Gastrocnemius medialis (tissue), 4 donors: ENCODE data around the gene FEZF2. TPM values are rescaled to one million over a fixed set of nuclear protein-coding genes. Genes with fewer than 3 reads are reported as not detected.

Source experiments
- ATAC-seq, 2 donors: fragments of 150-250 bp; one replicate each; pipeline ENCODE4 v1.9.1; 2016
- DNase-seq, 2 donors: peaks; one replicate each; pipeline ENCODE4 v3.0.0-alpha.2; 2019
- H3K27ac ChIP-seq, 4 donors: fragments of 200-600 bp; sonication (generic); 1 replicate in 1 of 4; 2 replicates in 3 of 4; pipeline ENCODE4 v1.5.1; 2016 to 2018; ENCODE audit warnings: mild to moderate bottlenecking in 2 of 4, moderate library complexity in 1 of 4
- H3K27me3 ChIP-seq, 3 donors: fragments of 200-600 bp; sonication (generic) in 2 of 3; 1 replicate in 1 of 3; 2 replicates in 2 of 3; pipeline versions ENCODE4 v1.5.1 to v1.6.0; 2016 to 2019; ENCODE audit warnings: mild to moderate bottlenecking in 1 of 3, moderate library complexity in 1 of 3
- H3K36me3 ChIP-seq, 2 donors: fragments of 200-600 bp; sonication (generic) in 1 of 2; one replicate each; pipeline ENCODE4 v1.5.1; 2017 to 2018
- H3K4me1 ChIP-seq, 2 donors: fragments of 200-600 bp; sonication (generic) in 1 of 2; one replicate each; pipeline ENCODE4 v1.5.1; 2016 to 2017; ENCODE audit warnings: mild to moderate bottlenecking in 2 of 2
- H3K4me3 ChIP-seq, 4 donors: fragments of 200-600 bp; sonication (generic) in 3 of 4; 1 replicate in 1 of 4; 2 replicates in 3 of 4; pipeline ENCODE4 v1.5.1; 2016 to 2019; ENCODE audit warnings: mild to moderate bottlenecking in 2 of 4
- H3K9me3 ChIP-seq, 3 donors: fragments of 200-600 bp; sonication (generic) in 2 of 3; 1 replicate in 1 of 3; 2 replicates in 2 of 3; pipeline ENCODE4 v1.5.1; 2016 to 2019
- CTCF ChIP-seq, 5 experiments: fragments of 450-650 bp in 3 of 5; fragments of 200-600 bp in 2 of 5; sonication (generic) in 2 of 5; IDR thresholded peaks in 4 of 5; conservative IDR thresholded peaks in 1 of 5; 1 replicate in 4 of 5; 2 replicates in 1 of 5; pipeline ENCODE4 v1.5.1; 2016 to 2019; ENCODE audit warnings: antibody characterized with exemption in 5 of 5, mild to moderate bottlenecking in 3 of 5, moderate library complexity in 3 of 5
- POLR2A ChIP-seq, 2 donors: fragments of 450-650 bp; IDR thresholded peaks; one replicate each; pipeline ENCODE4 v1.6.1; 2017; ENCODE audit warnings: antibody characterized with exemption in 2 of 2, mild to moderate bottlenecking in 2 of 2, moderate library complexity in 2 of 2
- in situ Hi-C, 4 donors: fragments of 200-750 bp; cut with MboI; loops; one replicate each; pipeline versions ENCODE4 v1.15.0 to v1.8.0; 2017; ENCODE audit warnings: low sequenced_read_pairs in 4 of 4
- intact Hi-C: fragments of 100-400 bp; cut with DNase I; formaldehyde crosslinking; loops from one replicate; pipeline ENCODE4 v1.15.1; 2023; ENCODE audit warnings: low total_unique reads
- total RNA-seq, 4 donors: library from RNA; depleted of rRNA; stranded (reverse); fragments of >200 nt; gene quantifications; one replicate each; pipeline versions ENCODE4 v1.1.0 to v1.2.3, GENCODE V29; 2016

FEZF2 gene
- total RNA-seq, 4 donors from 2014 or later = not detected

- intact Hi-C loops = no loop called here
- no peak overlapping the region for H3K27ac ChIP-seq
- in situ Hi-C loops = no loop called here
- H3K27me3 ChIP-seq = no peaks in the 10 kb centered on the region
- ATAC-seq (no peak), DNase-seq (no peak)
- no peak overlapping the region for H3K4me3 ChIP-seq
- no peaks in the 10 kb centered on the region for H3K4me1 ChIP-seq
- no peaks in the 10 kb centered on the region for H3K9me3 ChIP-seq
- no peak for TF ChIP-seq CTCF (IDR thresholded peaks at IDR 0.05 in 4 of 5, conservative IDR thresholded peaks at IDR 0.05 in 1 of 5)
- TF ChIP-seq POLR2A (IDR thresholded peaks at IDR 0.05) = no peak
- no peaks in the 10 kb centered on the region for H3K36me3 ChIP-seq
Measured at GRCh38 chr3:62343755-62344154, 29.6 kb downstream of the FEZF2 start.

- no peak for TF ChIP-seq CTCF (IDR thresholded peaks at IDR 0.05 in 4 of 5, conservative IDR thresholded peaks at IDR 0.05 in 1 of 5)
- TF ChIP-seq POLR2A (IDR thresholded peaks at IDR 0.05) = no peak
- Histone ChIP-seq H3K4me3 (no peak overlapping the region), H3K36me3 (no peaks in the 10 kb centered on the region), H3K4me1 (no peaks in the 10 kb centered on the region), H3K9me3 (no peaks in the 10 kb centered on the region), H3K27me3 (no peaks in the 10 kb centered on the region), H3K27ac (no peak overlapping the region)
- DNase-seq = no peak
- in situ Hi-C loops (no loop called here), intact Hi-C loops (no loop called here)
- ATAC-seq = no peak
Measured at GRCh38 chr3:62335196-62335595, 38.2 kb downstream of the FEZF2 start.

GRCh38 chr3:62332835-62333244 is 40.5 kb downstream of the FEZF2 start:
- no peak overlapping the region for H3K4me3 ChIP-seq
- no peak for ATAC-seq
- no peak overlapping the region for H3K27ac ChIP-seq
- intact Hi-C loops = no loop called here
- no peak for DNase-seq
- in situ Hi-C loops = no loop called here
- H3K36me3 ChIP-seq = no peaks in the 10 kb centered on the region
- peak in 3 of 5 experiments; percentile 12 to 52 (median 36) for TF ChIP-seq CTCF (IDR thresholded peaks at IDR 0.05 in 4 of 5, conservative IDR thresholded peaks at IDR 0.05 in 1 of 5)
- TF ChIP-seq POLR2A (IDR thresholded peaks at IDR 0.05) = no peak
- H3K27me3 ChIP-seq = no peaks in the 10 kb centered on the region
- H3K9me3 ChIP-seq = no peaks in the 10 kb centered on the region
- no peaks in the 10 kb centered on the region for H3K4me1 ChIP-seq

- no peaks in the 10 kb centered on the region for H3K27me3 ChIP-seq
- no peak overlapping the region for H3K4me3 ChIP-seq
- H3K9me3 ChIP-seq = no peaks in the 10 kb centered on the region
- no peaks in the 10 kb centered on the region for H3K4me1 ChIP-seq
- in situ Hi-C loops (no loop called here), intact Hi-C loops (no loop called here)
- no peak for DNase-seq
- no peaks in the 10 kb centered on the region for H3K36me3 ChIP-seq
- ATAC-seq = no peak
- TF ChIP-seq POLR2A (IDR thresholded peaks at IDR 0.05) = no peak
- no peak for TF ChIP-seq CTCF (IDR thresholded peaks at IDR 0.05 in 4 of 5, conservative IDR thresholded peaks at IDR 0.05 in 1 of 5)
- no peak overlapping the region for H3K27ac ChIP-seq
Measured at GRCh38 chr3:62332017-62332416, 41.3 kb downstream of the FEZF2 start.

- TF ChIP-seq CTCF (IDR thresholded peaks at IDR 0.05 in 4 of 5, conservative IDR thresholded peaks at IDR 0.05 in 1 of 5) = no peak
- TF ChIP-seq POLR2A (IDR thresholded peaks at IDR 0.05) = no peak
- DNase-seq (no peak), ATAC-seq (no peak)
- Histone ChIP-seq H3K27ac (no peak overlapping the region), H3K27me3 (no peaks in the 10 kb centered on the region), H3K36me3 (no peaks in the 10 kb centered on the region), H3K4me1 (no peaks in the 10 kb centered on the region), H3K4me3 (no peak overlapping the region), H3K9me3 (no peaks in the 10 kb centered on the region)
- intact Hi-C loops (no loop called here), in situ Hi-C loops (no loop called here)
Measured at GRCh38 chr3:62329971-62330370, 43.4 kb downstream of the FEZF2 start.
